ENCODE measurements around the gene NECTIN1. TPM values are rescaled to one million over a fixed set of nuclear protein-coding genes. Genes with fewer than 3 reads are reported as not detected.

NECTIN1 gene
- total RNA-seq, 1 donor, result 5.8 TPM

DNA sequence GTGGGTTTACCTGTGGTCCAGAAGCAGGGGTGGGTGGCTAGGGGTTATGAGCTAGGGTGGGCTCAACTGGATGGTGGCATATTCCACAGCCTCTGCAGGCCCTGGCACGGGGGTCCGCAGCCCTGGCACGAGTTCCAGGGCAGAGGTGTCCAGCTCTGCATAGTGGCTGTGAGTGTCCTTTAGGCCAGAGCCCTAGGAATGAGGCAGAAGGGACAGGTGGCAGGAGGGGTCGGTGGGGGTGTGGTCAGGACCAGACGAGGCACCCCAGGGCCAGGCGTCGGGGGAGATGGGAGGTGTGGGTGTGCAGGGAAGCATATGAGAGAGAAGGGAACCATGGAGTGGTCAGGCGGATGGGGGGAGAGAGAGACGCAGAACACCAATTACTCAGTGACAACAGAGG lies 99.9 kb downstream of the NECTIN1 start:
- no peaks in the 10 kb centered on the region for H3K79me2 ChIP-seq (ENCODE audit: insufficient read depth, low read length)
- peaks cover 17% of the 10 kb centered on the region for H3K27me3 ChIP-seq (ENCODE audit: insufficient read depth, low read length)
- H4K20me1 ChIP-seq (ENCODE audit: insufficient read depth, low read length), result no peaks in the 10 kb centered on the region
- H3K4me1 ChIP-seq (ENCODE audit: insufficient read depth, low read length), result peaks cover 11% of the 10 kb centered on the region
- no peak overlapping the region for H2AFZ ChIP-seq (ENCODE audit: low read length)
- TF ChIP-seq, protein P1, sequence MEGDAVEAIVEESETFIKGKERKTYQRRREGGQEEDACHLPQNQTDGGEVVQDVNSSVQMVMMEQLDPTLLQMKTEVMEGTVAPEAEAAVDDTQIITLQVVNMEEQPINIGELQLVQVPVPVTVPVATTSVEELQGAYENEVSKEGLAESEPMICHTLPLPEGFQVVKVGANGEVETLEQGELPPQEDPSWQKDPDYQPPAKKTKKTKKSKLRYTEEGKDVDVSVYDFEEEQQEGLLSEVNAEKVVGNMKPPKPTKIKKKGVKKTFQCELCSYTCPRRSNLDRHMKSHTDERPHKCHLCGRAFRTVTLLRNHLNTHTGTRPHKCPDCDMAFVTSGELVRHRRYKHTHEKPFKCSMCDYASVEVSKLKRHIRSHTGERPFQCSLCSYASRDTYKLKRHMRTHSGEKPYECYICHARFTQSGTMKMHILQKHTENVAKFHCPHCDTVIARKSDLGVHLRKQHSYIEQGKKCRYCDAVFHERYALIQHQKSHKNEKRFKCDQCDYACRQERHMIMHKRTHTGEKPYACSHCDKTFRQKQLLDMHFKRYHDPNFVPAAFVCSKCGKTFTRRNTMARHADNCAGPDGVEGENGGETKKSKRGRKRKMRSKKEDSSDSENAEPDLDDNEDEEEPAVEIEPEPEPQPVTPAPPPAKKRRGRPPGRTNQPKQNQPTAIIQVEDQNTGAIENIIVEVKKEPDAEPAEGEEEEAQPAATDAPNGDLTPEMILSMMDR (IDR thresholded peaks at IDR 0.05; ENCODE audit: extremely low read depth, low read depth, low read length), result no peak
- H3K4me2 ChIP-seq (ENCODE audit: insufficient read depth, low read length), result no peak overlapping the region
- H3K27ac ChIP-seq (ENCODE audit: low read depth, low read length), result no peak overlapping the region
- H3K4me3 ChIP-seq (ENCODE audit: insufficient read depth, low read length), result no peak overlapping the region
- DNase-seq (ENCODE audit: insufficient read length, low spot score, missing footprints), result no peak
- H3K9me3 ChIP-seq (ENCODE audit: low read depth, low read length), result no peaks in the 10 kb centered on the region
- no peaks in the 10 kb centered on the region for H3K36me3 ChIP-seq (ENCODE audit: insufficient read depth, low read length)

DNA sequence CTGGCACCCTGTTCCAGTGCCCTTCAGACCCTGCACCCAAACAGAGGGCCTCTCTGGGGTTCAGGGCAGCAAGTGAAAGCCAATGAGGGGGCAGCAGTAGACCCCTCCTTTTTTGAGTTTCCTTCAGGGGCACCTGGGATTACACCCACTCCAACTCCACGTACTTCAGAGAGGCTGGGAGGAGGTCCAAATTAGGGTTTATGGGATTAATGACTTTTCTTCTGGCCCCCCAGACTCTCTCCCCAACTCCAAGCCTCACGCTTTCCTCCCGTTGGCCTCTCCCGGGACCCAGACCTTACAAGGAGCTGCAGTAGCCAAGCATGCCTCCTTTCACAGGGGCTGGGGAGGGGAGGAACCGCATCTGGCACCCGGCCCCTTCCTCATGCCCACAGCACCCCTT lies 101.7 kb downstream of the NECTIN1 start:
- Histone ChIP-seq H3K27ac (ENCODE audit: low read depth, low read length) (no peak overlapping the region), H3K4me1 (ENCODE audit: insufficient read depth, low read length) (peaks cover 11% of the 10 kb centered on the region), H3K27me3 (ENCODE audit: insufficient read depth, low read length) (peaks cover 17% of the 10 kb centered on the region), H3K36me3 (ENCODE audit: insufficient read depth, low read length) (no peaks in the 10 kb centered on the region), H3K79me2 (ENCODE audit: insufficient read depth, low read length) (no peaks in the 10 kb centered on the region), H3K4me2 (ENCODE audit: insufficient read depth, low read length) (no peak overlapping the region), H3K4me3 (ENCODE audit: insufficient read depth, low read length) (no peak overlapping the region), H3K9me3 (ENCODE audit: low read depth, low read length) (no peaks in the 10 kb centered on the region), H4K20me1 (ENCODE audit: insufficient read depth, low read length) (no peaks in the 10 kb centered on the region), H2AFZ (ENCODE audit: low read length) (no peak overlapping the region)
- TF ChIP-seq, protein P1 (IDR thresholded peaks at IDR 0.05; ENCODE audit: extremely low read depth, low read depth, low read length), result no peak
- DNase-seq (ENCODE audit: insufficient read length, low spot score, missing footprints), result peak; percentile 26

DNA sequence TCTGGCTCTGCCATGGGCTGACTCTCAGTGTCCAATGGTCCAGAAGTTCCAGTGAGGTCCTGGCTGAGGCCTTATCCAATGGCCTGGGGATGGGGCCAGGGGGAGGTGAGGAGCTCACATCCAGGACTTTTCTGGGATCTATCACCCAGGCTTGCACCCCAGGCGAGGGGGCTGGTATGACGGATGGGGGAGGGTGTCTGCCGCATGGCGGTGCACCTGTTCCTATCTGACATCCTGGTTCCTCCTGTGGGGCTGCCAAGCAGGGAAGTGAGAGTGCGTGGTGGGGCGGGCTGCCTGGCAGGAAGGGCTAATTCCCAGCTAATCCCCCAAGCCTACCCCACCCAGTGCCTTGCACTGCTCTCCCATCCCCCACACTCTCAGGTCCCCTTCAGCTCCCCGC lies 102.1 kb downstream of the NECTIN1 start:
- peak; percentile 70 for DNase-seq (ENCODE audit: insufficient read length, low spot score, missing footprints)
- peaks cover 11% of the 10 kb centered on the region for H3K4me1 ChIP-seq (ENCODE audit: insufficient read depth, low read length)
- H3K79me2 ChIP-seq (ENCODE audit: insufficient read depth, low read length), result no peaks in the 10 kb centered on the region
- no peak overlapping the region for H3K27ac ChIP-seq (ENCODE audit: low read depth, low read length)
- H2AFZ ChIP-seq (ENCODE audit: low read length), result no peak overlapping the region
- no peak overlapping the region for H3K4me2 ChIP-seq (ENCODE audit: insufficient read depth, low read length)
- no peaks in the 10 kb centered on the region for H4K20me1 ChIP-seq (ENCODE audit: insufficient read depth, low read length)
- peaks cover 17% of the 10 kb centered on the region for H3K27me3 ChIP-seq (ENCODE audit: insufficient read depth, low read length)
- no peaks in the 10 kb centered on the region for H3K9me3 ChIP-seq (ENCODE audit: low read depth, low read length)
- no peaks in the 10 kb centered on the region for H3K36me3 ChIP-seq (ENCODE audit: insufficient read depth, low read length)
- no peak overlapping the region for H3K4me3 ChIP-seq (ENCODE audit: insufficient read depth, low read length)
- TF ChIP-seq, protein P1 (IDR thresholded peaks at IDR 0.05; ENCODE audit: extremely low read depth, low read depth, low read length), result no peak

DNA sequence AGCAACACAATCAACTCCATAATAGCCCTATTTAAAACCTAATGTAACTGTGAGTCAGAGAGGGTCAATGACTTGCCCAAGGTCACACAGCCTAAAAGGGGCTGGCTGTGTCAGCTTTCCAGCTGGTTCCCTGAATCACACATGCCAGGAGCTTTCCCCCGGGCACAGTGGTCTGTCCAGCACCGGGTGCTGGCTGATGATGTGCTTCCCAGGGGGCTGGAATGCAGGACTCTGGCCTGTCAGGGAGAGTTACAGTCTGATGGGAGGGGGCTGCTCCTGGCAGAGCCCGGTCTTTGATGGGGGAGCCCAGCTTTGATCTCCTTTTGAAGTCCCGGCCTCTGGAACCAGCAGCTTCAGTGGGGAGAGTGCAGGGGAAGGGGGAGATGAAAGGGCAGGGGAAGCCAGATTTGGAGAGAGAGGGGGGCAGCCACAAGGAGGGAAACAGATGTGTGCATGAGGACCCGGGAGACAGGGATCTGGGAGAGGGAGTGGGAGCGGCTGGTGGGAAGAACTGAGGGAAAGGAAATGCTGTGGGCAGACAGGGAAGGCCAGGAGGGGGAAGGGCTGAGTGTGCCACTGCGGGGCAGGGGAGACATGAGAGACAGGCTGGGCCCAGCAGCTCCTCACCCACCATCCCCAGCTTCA lies 102.7 kb downstream of the NECTIN1 start:
- TF ChIP-seq, protein P1 (IDR thresholded peaks at IDR 0.05; ENCODE audit: extremely low read depth, low read depth, low read length), result no peak
- Histone ChIP-seq H4K20me1 (ENCODE audit: insufficient read depth, low read length) (no peaks in the 10 kb centered on the region), H3K9me3 (ENCODE audit: low read depth, low read length) (no peaks in the 10 kb centered on the region), H3K27me3 (ENCODE audit: insufficient read depth, low read length) (peaks cover 21% of the 10 kb centered on the region), H3K4me3 (ENCODE audit: insufficient read depth, low read length) (no peak overlapping the region), H3K79me2 (ENCODE audit: insufficient read depth, low read length) (no peaks in the 10 kb centered on the region), H2AFZ (ENCODE audit: low read length) (no peak overlapping the region), H3K4me2 (ENCODE audit: insufficient read depth, low read length) (no peak overlapping the region), H3K4me1 (ENCODE audit: insufficient read depth, low read length) (peaks cover 11% of the 10 kb centered on the region), H3K27ac (ENCODE audit: low read depth, low read length) (no peak overlapping the region), H3K36me3 (ENCODE audit: insufficient read depth, low read length) (no peaks in the 10 kb centered on the region)
- peak; percentile 90 for DNase-seq (ENCODE audit: insufficient read length, low spot score, missing footprints)
